NCI-H226 (cell line): ENCODE measurements around the gene CD79B.

Source experiments
- DNase-seq: peaks from one replicate; pipeline ENCODE4 v3.0.0-alpha.2; 2015

CD79B gene

DNA sequence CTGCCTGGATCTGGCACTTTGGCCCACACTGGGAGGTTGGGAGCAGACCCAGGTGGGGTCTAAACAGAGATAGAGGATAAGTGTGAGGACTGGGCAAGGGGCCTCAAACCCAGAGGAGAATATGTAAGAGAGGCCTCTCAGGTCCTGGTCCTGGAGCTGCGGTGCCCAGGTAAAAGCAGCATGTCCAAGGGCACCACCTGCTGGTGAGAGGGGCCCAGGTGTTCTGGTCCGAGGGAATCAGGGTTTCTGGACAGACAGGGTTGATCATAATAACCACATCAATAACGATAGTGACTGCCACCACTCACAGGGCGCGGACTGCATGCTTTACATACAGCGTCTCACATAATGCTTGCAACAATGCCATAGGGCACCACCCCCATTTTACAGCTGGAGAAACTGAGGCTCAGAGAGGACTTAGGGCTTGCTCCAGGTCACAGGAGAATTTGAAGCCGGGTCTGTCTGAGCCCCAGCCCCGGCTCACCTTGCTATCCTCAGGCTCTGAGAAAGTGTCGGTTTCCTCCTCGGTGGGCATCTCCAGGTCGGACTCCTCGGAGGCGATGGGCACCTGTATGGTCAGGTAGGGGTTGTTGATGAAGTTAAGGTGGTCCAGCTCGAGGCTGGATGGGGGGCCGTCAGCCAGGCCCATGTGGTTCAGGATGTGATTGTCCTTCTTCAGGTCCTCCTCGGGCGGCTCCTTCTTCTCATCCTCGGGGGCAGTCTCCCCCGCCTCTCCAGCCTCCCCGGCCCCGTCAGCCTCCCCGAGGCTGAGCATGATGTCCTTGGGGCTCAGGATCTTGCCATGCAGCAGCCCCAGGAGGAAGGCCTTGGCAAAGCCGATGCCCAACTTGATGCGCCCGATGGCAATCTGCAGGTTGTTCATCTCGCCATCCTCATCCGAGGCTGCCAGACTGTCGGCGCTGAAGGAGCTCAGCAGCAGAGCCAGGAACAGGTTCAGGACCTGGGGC is 19.1 kb upstream of the CD79B start:
- DNase-seq = no peak

- DNase-seq = no peak
Observed at GRCh38 chr17:63949576-63950250, 17.6 kb upstream of the CD79B start.

DNA sequence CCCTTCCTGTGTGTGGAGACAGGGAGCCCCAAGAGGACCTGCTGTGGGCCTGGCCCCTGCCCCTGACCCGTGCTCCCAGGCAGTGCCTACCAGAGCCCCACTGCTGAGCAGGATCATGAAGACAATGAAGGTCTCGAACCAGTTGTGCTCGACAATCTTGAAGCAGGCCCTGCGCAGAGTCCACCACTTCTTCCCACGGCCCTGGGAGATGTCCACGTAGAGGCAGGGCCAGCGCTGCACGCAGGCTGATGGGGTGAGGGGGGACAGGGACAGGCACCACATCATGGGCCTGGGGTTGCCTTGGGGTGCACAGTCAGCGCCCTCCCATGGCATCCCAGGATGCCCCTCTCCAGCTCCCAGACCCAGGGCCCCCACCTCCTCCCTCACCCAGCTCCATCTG is 16.4 kb upstream of the CD79B start:
- DNase-seq = no peak

- no peak for DNase-seq
Observed at GRCh38 chr17:63947711-63948330, 15.7 kb upstream of the CD79B start.

- no peak for DNase-seq
Observed at GRCh38 chr17:63946440-63947363, 14.6 kb upstream of the CD79B start.

DNA sequence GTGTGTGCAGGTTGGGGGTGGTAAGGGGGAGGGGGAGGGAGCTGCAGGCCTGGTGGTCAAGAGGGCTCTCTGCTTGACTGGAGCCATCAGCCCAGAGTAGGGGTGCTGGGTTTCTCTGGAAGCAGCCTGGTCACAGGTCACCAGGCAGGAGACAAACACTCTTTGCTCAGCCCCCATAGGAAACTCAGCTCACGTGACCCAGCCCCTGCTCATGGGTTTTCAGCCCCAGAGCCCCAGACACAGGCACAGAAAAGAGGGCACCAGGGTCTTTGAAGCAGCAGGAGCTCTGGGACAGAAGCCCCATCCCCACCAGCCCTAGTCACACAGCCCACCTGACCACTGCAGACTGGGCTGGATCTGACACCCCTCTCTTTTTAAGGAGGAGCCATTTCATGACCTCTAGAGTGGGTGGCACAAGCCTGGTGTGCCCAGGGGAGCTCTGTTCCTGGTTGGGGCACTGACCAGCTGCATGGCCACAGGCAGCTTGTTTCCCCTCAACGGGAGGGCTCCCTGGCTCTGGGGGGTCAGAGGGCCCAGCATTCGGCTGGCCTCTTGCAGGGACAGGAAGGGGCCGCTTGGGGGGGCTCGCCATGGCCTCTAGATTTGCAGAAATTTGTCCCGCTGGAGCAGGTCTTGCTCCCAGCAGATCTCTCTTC is 13.8 kb upstream of the CD79B start:
- no peak for DNase-seq

- DNase-seq = no peak
Observed at GRCh38 chr17:63944736-63945499, 12.8 kb upstream of the CD79B start.

GRCh38 chr17:63943745-63944144 is 11.6 kb upstream of the CD79B start:
- DNase-seq = no peak

- no peak for DNase-seq
Observed at GRCh38 chr17:63942309-63942985, 10.3 kb upstream of the CD79B start.

DNA sequence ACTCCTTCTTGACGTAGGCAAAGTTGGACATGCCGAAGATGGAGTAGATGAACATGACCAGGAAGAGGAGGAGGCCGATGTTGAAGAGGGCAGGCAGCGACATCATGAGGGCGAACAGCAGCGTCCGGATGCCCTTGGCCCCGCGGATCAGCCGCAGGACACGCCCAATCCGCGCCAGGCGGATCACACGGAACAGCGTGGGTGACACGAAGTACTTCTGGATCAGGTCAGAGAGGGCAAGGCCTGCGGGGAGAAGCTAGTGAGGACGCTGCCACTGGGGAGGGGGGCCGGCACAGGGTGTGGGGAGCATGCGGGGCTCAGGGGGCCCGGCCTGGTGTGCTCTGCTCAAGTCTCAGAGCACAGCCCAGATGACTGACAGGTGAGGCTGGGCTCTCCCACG is 9.6 kb upstream of the CD79B start:
- DNase-seq = no peak

DNA sequence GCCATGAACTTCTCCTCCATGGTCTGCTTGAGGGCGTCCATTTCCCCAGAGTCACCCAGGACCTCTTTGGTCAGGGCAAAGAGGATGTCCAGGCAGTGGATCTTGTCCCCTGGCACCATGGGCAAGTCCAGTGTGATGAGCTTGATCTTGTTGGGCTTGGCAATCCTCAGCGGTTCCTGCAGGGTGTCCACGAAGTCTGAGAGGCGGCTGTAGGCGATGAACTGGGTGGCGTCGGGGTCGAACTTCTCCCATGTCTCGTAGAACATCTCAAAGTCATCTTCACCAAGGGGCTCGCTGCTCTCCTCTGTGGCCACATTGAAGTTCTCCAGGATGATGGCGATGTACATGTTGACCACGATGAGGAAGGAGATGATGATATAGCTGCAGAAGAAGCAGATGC is 9.0 kb upstream of the CD79B start:
- no peak for DNase-seq

GRCh38 chr17:63940584-63940983 is 8.5 kb upstream of the CD79B start:
- no peak for DNase-seq

DNA sequence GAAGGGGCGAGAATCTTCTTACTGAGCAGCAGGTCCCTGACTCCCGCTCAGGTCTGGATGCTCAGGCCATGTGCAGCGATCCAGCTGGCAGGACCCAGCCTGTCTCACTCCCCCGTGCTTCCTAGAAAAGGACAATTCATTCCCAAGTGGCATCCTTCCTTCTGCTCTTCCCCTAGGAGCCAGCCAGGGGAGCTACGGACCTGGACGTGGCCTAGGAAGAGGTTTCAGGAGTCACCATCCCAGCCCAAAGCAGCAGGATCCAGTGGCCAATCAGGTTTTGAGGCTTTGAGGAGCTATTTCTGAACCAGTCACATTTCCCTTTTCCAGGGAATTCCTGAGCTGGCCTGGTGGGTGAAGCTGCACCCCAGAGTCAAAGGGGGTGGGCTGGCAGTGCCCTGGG is 7.8 kb upstream of the CD79B start:
- DNase-seq = no peak

DNA sequence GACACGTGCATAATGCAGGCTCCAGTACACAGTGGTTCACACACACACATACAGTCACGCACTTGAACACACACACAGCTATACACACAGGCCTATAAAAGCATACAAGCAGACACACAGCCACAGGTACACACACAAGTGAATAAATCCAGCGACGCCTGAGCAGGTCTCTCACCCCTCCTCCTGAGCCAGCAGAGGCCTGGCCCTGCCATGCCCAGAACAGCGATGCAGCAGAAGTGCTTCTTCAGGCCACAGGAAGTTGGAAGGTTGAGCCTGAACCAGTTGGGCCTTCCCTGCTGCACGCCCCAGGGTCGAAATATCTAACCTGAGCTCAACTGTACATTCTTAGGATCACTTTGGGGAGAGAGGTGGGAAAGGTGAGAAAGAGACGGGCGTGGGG is 7.3 kb upstream of the CD79B start:
- DNase-seq = no peak

GRCh38 chr17:63937920-63938319 is 5.8 kb upstream of the CD79B start:
- DNase-seq = no peak

GRCh38 chr17:63937319-63937718 is 5.2 kb upstream of the CD79B start:
- no peak for DNase-seq

- no peak for DNase-seq
Observed at GRCh38 chr17:63934183-63935112, 2.3 kb upstream of the CD79B start.

GRCh38 chr17:63933598-63933997 is 1.5 kb upstream of the CD79B start:
- DNase-seq = no peak

DNA sequence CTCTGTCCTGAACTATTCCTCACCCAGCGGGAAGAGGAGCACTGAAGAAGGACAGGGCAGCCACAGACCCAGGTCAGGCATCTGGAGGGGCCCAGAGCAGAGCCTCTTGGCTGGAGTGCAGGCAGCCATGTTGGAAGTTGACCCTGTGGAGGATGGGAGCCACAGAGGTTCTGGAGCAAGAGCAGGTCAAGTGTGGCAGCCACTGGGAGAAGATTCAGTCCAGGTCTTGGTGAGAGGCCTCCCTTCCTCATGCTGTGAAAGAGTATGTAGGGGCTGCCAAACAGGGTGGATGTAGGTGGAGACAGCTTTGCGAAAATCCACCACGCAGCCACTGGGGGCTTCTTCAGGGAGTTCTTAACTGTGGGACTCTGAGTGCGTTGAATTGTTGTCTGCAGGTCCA is 590 bp upstream of the CD79B start:
- DNase-seq = no peak
